Activated naive CD8-positive, alpha-beta T cell (primary cell): ENCODE measurements around the gene TAF1C.

Experiments used
- H3K27ac Mint-ChIP-seq: one replicate; pipeline ENCODE4 v1.8.0; 2021; ENCODE audit warnings: mixed read lengths
- H3K27me3 Mint-ChIP-seq: one replicate; pipeline ENCODE4 v1.8.0; 2021; ENCODE audit warnings: mixed read lengths
- H3K36me3 Mint-ChIP-seq: one replicate; pipeline ENCODE4 v1.8.0; 2021; ENCODE audit warnings: mixed read lengths
- H3K4me1 Mint-ChIP-seq: one replicate; pipeline ENCODE4 v1.8.0; 2021; ENCODE audit warnings: low read depth, mixed read lengths
- H3K4me3 Mint-ChIP-seq: one replicate; pipeline ENCODE4 v1.8.0; 2021; ENCODE audit warnings: mild to moderate bottlenecking, mixed read lengths
- H3K9me3 Mint-ChIP-seq: one replicate; pipeline ENCODE4 v1.8.0; 2021; ENCODE audit warnings: low read depth, mixed read lengths

Gene TAF1C

DNA sequence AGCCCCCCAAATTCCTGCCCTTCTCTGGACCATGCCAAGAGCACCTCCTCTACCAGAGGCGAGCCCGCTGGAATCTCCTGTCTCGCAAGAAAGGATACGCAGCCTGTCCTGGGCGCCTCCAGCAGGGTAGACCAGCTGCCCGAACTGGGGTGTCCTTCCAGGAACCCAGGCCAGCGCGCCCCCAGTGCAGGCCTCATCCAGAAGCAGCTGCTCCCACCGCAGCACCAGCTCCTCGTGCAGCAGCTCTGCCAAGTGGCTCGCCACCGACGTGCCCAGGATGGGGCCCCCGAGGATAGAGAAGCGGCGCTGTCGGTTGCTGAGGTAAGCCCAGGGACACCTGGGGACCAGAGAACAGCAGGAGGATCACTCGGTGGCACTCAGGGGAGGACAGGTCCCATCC is 4.8 kb downstream of the TAF1C start:
- Mint-ChIP-seq H3K27me3 (no peaks in the 10 kb centered on the region), H3K4me3 (no peak overlapping the region), H3K4me1 (peaks cover 27% of the 10 kb centered on the region), H3K36me3 (peaks cover 3% of the 10 kb centered on the region), H3K9me3 (no peaks in the 10 kb centered on the region), H3K27ac (no peak overlapping the region)

DNA sequence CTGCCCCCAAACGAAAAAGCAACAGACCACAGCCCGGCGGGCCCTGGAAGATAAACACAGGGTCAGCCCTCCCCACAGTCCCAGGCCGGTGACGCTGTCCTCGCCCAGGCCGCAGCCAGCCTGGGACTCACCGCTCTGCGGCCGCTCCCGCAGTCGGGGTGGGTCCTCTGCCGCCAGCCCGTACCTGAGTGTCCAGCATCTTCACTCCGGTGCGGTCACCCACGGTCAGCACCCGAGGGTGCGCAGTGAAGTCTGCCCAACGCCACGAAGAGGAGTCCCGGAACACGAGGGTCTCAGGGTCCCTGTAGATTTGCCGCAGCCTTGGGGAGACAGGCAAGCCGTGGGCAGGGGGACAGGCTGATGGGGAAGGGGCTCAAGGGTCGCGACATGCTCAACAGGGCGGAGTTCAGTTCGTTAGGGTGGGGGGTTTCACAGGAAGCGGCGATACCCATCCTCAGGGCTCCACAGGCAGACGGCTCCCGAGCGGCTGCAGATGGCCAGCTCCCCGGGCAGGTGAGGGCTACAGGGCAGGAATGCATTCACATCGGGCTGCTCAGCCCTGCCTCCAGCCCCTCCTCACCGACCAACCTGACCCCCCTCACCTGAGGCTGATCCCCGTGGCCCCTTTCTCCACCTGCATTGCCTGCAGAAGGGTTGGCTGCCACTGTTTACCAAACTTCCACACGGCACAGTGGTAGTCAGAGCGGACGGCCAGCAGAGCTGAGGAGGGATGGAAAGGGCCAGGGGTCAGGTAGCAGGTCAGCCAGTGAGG is 5.5 kb downstream of the TAF1C start:
- Mint-ChIP-seq H3K4me1 (peaks cover 27% of the 10 kb centered on the region), H3K27ac (no peak overlapping the region), H3K4me3 (no peak overlapping the region), H3K9me3 (no peaks in the 10 kb centered on the region), H3K36me3 (peaks cover 3% of the 10 kb centered on the region), H3K27me3 (no peaks in the 10 kb centered on the region)

DNA sequence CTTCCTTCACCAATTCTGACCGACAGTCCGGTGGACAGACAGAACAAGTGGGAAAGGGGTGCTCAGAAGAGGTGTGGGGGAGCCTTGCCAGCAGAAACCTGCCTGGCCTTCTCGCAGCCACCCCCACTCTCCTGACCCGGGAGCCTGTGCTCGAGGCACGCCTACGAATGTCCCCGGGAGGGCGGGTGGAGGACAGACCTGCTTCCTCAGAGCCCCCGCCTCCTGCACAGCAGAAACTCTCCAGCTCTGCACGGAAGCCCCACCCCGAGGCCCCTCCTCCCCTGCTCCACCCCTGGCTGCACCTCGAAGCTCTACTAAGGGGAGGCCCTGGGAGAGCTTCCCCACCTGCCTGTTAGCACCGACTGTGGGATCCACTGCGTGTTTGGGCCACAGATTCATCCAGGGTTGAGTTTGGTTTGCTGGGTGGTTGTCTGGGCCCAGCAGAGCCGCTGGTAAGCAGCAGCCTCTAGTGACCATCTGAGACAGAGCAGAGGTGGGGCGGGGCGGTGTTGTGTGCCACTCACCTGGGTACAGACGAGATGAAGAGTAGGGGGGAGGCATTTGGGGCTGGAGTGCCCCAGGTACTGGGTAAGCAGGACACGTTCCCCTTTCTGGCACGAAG is 6.2 kb downstream of the TAF1C start:
- Mint-ChIP-seq H3K9me3 (no peaks in the 10 kb centered on the region), H3K36me3 (peaks cover 3% of the 10 kb centered on the region), H3K4me1 (peaks cover 23% of the 10 kb centered on the region), H3K27ac (no peak overlapping the region), H3K4me3 (no peak overlapping the region), H3K27me3 (no peaks in the 10 kb centered on the region)

DNA sequence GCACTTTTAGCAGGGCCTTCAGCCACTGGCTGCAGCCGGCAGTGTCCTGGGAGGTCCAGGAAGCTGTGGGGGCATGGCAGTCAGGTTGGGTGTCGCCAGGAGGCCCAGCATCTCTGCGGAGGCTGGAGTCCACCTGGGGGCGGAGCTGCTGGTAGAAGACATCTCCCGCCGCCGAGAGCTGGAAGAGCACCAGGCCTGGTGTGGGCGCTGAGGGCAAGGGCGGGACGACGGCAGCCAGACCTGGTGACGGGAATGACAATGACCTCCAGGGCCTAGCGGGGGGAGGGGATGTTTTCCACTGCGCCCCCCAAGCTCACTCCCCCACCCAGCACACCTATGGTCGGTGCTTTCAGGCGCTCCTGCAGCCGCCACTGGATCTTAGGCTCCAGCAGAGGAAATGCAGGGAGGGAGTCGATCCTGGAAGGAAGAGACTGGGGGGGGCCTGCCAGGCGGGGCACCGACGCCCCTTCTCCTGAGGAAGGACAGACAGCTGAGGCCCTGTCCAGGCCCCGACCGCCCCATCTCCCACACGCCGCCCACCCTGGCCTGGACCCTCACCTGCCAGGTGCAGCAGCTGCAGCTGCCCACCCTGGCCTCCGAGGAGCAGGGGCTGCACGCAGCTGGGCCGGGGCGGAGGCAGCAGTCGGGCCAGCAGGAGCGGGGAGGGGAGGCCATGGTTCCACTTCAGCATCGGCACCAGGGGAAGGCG is 7.1 kb downstream of the TAF1C start:
- Mint-ChIP-seq H3K9me3 (no peaks in the 10 kb centered on the region), H3K27ac (no peak overlapping the region), H3K27me3 (no peaks in the 10 kb centered on the region), H3K36me3 (peaks cover 3% of the 10 kb centered on the region), H3K4me3 (no peak overlapping the region), H3K4me1 (peaks cover 20% of the 10 kb centered on the region)

DNA sequence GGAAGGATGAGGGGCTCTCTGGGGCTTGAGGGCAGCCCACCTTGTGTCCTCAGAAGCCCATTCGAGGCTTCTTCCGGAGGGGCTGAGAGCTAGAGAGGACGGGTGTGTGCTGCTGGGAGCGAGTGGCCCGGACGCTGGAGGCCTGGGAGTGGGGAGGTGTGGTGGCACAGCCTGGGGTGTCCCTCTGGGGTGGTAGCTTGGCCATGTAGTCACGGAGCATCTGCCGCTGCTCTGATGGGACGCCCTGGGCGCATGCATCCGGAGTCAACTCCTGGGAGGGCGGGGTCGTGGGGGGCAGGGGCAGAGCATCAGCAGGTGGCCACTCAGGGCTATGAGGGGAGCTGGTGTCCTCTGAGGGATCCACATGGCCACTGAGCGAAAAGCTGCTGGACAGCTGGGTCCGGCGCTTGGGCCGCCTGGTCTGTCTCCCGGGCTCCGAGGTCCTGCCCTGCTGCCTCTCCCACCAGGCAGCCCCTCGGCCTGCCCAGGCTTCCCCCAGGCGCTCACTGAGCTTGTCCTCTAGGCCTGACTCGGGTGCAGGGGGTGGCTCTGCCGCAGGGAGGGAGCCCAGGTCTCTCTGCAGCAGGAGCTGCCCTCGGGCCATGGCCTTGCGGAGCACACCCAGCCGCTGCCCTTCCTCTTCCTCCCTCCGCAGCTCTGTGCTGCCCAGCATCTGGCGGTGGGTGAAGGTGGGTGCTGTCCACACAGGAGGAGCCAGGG is 7.8 kb downstream of the TAF1C start:
- Mint-ChIP-seq H3K27me3 (no peaks in the 10 kb centered on the region), H3K27ac (no peak overlapping the region), H3K4me1 (peaks cover 15% of the 10 kb centered on the region), H3K4me3 (no peak overlapping the region), H3K36me3 (no peaks in the 10 kb centered on the region), H3K9me3 (no peaks in the 10 kb centered on the region)

DNA sequence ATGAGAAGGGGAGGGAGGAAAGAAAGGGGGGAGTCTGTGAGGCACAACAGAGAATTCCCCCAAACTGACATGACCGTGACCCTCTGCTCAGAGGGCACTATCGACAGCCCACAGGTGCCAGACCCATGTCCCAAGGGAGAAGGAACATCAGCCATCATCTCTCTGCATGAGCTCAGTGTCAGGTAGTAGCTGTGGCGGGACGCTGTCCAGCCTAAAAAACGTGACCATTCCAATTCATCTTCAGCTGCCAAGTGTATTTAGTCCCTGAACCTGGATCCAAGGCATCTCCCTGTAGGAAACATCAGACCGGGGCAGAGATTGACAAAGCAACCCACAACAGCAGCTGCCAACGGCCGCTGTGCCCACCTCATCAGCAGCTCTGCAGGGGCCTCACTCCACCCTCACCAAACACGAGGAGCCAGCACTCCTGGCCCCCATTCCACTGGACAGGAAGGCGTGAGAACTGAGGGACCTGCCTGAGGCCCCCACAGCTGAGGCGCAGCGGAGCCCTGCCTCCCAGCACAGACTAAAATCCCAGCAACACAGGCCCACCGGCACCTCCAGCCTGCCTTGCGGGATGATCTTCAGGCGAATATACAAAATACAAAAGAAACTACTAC is 8.6 kb downstream of the TAF1C start:
- Mint-ChIP-seq H3K4me3 (no peak overlapping the region), H3K27ac (peak overlapping the region; percentile 89), H3K36me3 (no peaks in the 10 kb centered on the region), H3K4me1 (peaks cover 13% of the 10 kb centered on the region), H3K9me3 (no peaks in the 10 kb centered on the region), H3K27me3 (no peaks in the 10 kb centered on the region)

DNA sequence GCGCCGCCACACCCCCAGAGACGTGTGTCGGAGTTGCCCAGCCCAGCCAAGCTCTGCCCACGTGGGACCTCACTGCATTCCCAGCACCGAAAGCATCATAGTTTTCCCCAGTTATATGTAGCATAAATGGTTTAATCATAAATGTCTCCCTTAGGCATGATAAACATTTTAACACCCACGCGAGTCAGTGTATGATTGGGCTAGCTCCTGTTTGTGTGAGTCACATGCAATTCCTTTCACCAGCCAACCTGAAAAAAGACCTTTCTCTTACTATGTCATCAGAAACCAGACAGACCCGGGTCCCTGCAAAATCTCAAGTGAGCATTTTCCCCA is 9.2 kb downstream of the TAF1C start:
- peak overlapping the region; percentile 89 for H3K27ac Mint-ChIP-seq
- H3K4me3 Mint-ChIP-seq, result no peak overlapping the region
- no peaks in the 10 kb centered on the region for H3K9me3 Mint-ChIP-seq
- no peaks in the 10 kb centered on the region for H3K36me3 Mint-ChIP-seq
- H3K4me1 Mint-ChIP-seq, result peaks cover 13% of the 10 kb centered on the region
- H3K27me3 Mint-ChIP-seq, result no peaks in the 10 kb centered on the region

DNA sequence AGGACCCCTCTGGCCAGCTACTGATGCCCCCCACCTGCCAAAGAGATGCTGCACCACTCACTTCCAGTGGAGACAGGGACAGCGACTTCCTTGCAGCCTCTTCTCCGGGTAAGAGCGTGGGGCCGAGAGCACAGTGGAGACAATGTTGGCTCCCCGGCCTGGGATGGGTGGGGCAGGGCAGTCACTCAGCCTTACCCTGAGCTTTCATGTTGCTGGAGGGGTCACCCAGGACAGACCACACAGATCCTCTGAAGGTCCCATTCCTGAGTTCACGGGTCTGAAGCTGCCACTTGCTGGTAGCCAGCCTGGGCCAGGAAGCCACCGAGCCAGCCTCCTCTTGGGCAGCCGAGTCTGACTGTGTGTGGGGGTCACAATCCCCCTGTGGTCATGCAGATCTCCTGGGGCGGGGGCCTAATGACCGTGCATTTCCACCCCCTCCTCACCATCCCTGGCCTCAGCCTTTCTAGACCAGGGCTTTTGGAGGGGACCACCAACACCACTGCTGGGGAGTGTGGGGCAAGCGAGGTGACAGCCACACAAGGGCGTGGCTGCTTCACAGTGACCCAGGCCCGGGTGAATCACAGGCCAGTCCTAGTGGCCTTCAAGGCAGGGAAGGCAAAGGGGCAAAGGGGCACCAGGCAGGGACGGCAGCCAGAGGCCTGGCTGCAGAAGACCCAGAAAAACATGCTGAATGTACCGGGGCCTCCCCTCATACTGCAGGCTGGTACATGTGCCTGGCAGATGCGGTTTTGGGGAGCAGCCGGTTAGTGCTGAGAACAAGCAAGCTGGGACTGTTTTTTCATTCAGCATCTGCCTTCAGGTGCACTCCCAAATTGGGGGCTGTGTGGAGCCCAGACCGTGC is 10.4 kb downstream of the TAF1C start:
- no peaks in the 10 kb centered on the region for H3K9me3 Mint-ChIP-seq
- H3K4me1 Mint-ChIP-seq, result peaks cover 13% of the 10 kb centered on the region
- H3K36me3 Mint-ChIP-seq, result no peaks in the 10 kb centered on the region
- no peaks in the 10 kb centered on the region for H3K27me3 Mint-ChIP-seq
- H3K4me3 Mint-ChIP-seq, result no peak overlapping the region
- no peak overlapping the region for H3K27ac Mint-ChIP-seq

DNA sequence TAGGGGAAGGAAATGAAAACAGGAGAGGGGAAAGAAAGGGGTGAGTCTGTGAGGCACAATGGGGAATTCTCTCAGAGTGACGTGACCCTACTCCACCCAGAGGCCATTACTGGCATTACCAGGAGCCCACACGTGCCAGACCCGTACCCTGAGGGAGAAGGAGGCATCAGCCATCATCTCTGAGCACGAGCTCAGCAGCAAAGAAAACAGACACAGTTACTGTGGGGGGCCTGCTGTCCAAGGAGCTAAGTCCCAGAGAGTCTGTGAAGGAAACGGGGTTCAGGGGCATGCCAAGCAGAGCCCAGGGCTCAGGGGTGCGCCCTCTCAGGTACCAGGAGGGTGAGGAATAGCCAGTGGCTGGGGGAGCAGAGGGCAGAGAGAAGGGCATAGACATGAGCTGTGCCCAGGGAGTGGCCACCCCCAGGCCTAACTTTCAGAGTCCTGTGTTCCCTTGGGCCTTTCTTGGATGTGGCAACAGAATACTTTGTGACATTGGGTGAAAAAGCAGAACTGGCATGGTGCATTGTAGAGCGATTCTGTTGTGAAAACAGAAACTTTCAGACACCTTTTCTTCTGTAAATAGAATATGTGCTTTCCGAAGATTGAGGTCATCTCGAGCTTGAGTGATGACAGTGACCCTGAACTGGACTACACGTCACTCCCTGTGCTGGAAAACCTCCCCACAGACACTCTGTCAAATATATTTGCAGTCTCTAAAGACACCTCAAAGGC is 11.3 kb downstream of the TAF1C start:
- peak overlapping the region; percentile 12 for H3K27ac Mint-ChIP-seq

DNA sequence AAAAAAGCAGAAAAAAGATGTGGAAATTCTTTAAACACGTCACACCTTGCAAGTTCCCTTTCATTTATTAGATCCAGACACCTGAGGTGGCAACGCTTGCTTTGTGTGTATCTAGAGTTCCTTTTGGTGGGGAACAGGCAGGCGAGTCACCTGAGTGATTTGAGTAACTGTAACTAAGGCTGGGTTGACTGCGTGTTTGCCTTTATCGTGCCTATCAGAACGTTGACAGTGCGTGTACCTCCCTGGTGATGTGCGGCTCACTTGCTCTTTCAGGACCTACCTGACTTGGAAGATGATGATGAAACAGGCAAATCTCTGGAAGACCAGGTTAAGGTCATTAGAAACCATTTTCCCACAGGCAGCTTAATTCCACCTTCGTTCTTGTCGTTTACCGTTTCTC is 12.5 kb downstream of the TAF1C start:
- no peak overlapping the region for H3K4me3 Mint-ChIP-seq
- peaks cover 13% of the 10 kb centered on the region for H3K4me1 Mint-ChIP-seq
- no peak overlapping the region for H3K27ac Mint-ChIP-seq
- no peaks in the 10 kb centered on the region for H3K27me3 Mint-ChIP-seq
- H3K36me3 Mint-ChIP-seq, result no peaks in the 10 kb centered on the region
- H3K9me3 Mint-ChIP-seq, result no peaks in the 10 kb centered on the region

More for the DNA sequence above, 11.3 kb downstream of the TAF1C start:
- H3K36me3 Mint-ChIP-seq, result no peaks in the 10 kb centered on the region
- no peak overlapping the region for H3K4me3 Mint-ChIP-seq
- H3K27me3 Mint-ChIP-seq, result no peaks in the 10 kb centered on the region
- H3K4me1 Mint-ChIP-seq, result peaks cover 13% of the 10 kb centered on the region
- no peaks in the 10 kb centered on the region for H3K9me3 Mint-ChIP-seq

DNA sequence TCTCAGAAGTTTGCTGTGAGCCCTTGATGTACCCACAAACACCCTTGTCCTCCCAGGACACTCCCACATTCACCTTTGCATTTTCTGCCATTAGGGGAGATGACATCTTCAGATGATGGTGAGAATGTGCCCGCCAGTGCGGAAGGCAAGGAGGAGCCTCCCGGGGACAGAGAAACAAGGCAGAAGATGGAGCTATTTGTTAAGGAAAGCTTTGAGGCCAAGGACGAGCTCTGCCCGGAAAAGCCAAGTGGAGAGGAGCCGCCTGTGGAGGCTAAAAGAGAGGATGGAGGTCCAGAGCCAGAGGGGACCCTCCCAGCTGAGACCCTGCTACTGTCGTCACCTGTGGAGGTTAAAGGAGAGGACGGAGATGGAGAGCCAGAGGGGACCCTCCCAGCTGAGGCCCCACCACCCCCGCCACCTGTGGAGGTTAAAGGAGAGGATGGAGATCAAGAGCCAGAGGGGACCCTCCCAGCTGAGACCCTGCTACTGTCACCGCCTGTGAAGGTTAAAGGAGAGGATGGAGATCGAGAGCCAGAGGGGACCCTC is 17.0 kb downstream of the TAF1C start:
- H3K4me1 Mint-ChIP-seq, result no peaks in the 10 kb centered on the region
- no peak overlapping the region for H3K4me3 Mint-ChIP-seq
- H3K27ac Mint-ChIP-seq, result no peak overlapping the region
- H3K27me3 Mint-ChIP-seq, result peaks cover 6% of the 10 kb centered on the region
- no peaks in the 10 kb centered on the region for H3K9me3 Mint-ChIP-seq
- no peaks in the 10 kb centered on the region for H3K36me3 Mint-ChIP-seq

DNA sequence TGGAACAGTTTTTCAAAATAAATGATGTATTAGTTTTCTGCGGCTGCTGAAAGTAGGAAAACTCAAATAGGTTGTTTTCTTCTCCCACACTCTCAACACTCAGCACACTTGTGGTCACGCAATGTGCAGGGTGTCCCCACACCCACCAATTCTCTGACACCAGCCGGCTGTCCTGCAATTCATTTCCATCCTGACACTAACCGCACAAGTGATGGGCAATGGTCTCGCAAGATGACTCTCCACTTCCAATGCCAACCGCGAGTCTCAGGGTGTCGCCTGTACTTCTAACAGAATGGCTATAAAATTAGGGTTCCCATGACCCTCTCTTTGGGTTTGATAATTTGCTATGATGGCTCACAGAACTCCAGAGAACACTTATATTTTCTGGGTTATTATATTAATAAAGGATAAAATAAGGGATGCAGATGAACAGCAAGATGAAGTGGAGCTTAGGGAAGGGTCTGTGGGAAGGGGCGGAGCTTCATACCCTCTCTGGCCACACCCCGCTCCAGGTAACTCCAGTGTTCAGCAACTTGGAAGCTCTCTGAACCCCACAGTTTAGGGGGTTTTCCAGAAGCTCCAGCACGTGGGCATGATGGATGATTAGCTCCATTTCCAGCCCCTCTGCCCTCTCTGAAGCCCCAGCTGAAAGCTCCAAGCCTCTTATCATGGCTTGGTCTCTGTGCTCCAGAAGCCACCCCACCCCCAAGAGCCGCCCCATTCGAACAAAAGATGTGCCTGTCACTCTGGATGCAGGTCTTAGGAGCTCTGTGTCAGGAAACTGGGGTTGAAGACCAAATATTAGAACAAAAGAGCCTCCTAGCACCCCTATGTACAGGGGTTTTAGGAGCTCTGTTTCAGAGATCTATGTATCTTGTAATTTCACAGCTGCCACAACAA is 19.8 kb downstream of the TAF1C start:
- Mint-ChIP-seq H3K4me1 (no peaks in the 10 kb centered on the region), H3K9me3 (no peaks in the 10 kb centered on the region), H3K36me3 (no peaks in the 10 kb centered on the region), H3K27ac (no peak overlapping the region), H3K4me3 (no peak overlapping the region), H3K27me3 (peaks cover 9% of the 10 kb centered on the region)
